ENCODE data around the gene PLEKHA4.
"Not testable (repeated sequence)": the region's sequence is repeated elsewhere in the genome, so short reads cannot be mapped to it uniquely, and the experiment has no call there.

Gene PLEKHA4

GRCh38 chr19:48862827-48863226 lies 5.6 kb downstream of the PLEKHA4 start:
- DNase-seq: no peak

GRCh38 chr19:48861313-48861712 lies 7.1 kb downstream of the PLEKHA4 start:
- no peak for DNase-seq

GRCh38 chr19:48859711-48860572 lies 8.5 kb downstream of the PLEKHA4 start:
- peak; percentile 89 for DNase-seq

GRCh38 chr19:48858984-48859710 lies 9.3 kb downstream of the PLEKHA4 start:
- DNase-seq: peak; percentile 70

- no peak for DNase-seq
Observed at GRCh38 chr19:48856921-48857320, 11.5 kb downstream of the PLEKHA4 start.

GRCh38 chr19:48854103-48854502 lies 14.3 kb downstream of the PLEKHA4 start:
- DNase-seq: no peak

- DNase-seq: no peak
Observed at GRCh38 chr19:48853483-48853882, 14.9 kb downstream of the PLEKHA4 start.

- DNase-seq: no peak
Observed at GRCh38 chr19:48852292-48852691, 16.1 kb downstream of the PLEKHA4 start.

GRCh38 chr19:48846659-48847058 lies 21.8 kb downstream of the PLEKHA4 start:
- DNase-seq: not testable (repeated sequence)

- no peak for DNase-seq
Observed at GRCh38 chr19:48845384-48845783, 23.0 kb downstream of the PLEKHA4 start.

GRCh38 chr19:48844472-48844871 lies 23.9 kb downstream of the PLEKHA4 start:
- DNase-seq: peak; percentile 17

- DNase-seq: peak; percentile 81
Observed at GRCh38 chr19:48842789-48843162, 25.6 kb downstream of the PLEKHA4 start.

- DNase-seq: no peak
Observed at GRCh38 chr19:48841571-48841970, 26.8 kb downstream of the PLEKHA4 start.

- DNase-seq: no peak
Observed at GRCh38 chr19:48841047-48841446, 27.4 kb downstream of the PLEKHA4 start.

GRCh38 chr19:48837687-48838086 lies 30.7 kb downstream of the PLEKHA4 start:
- DNase-seq: no peak

- DNase-seq: peak; percentile 85
Observed at GRCh38 chr19:48837051-48837524, 31.3 kb downstream of the PLEKHA4 start.

- DNase-seq: peak; percentile 57
Observed at GRCh38 chr19:48836089-48837017, 32.1 kb downstream of the PLEKHA4 start, which contains the start of gene HSD17B14. HSD17B14 (minus strand) TSS chr19:48836491; CDS start chr19:48836411, 80 bp downstream.

GRCh38 chr19:48835734-48836088 lies 32.7 kb downstream of the PLEKHA4 start:
- peak; percentile 98 for DNase-seq

GRCh38 chr19:48833977-48834376 lies 34.4 kb downstream of the PLEKHA4 start:
- DNase-seq: no peak

- DNase-seq: no peak
Observed at GRCh38 chr19:48833049-48833448, 35.4 kb downstream of the PLEKHA4 start.

GRCh38 chr19:48830965-48831364 lies 37.5 kb downstream of the PLEKHA4 start:
- no peak for DNase-seq

- peak; percentile 33 for DNase-seq
Observed at GRCh38 chr19:48830088-48830487, 38.3 kb downstream of the PLEKHA4 start.

GRCh38 chr19:48826606-48827020 lies 41.8 kb downstream of the PLEKHA4 start:
- DNase-seq: no peak

Measured in OCI-M1 (cell line).